HepG2 (cell line): ENCODE data around the gene GRIK3.

Experiments
- ETV5 ChIP-seq: IDR thresholded peaks from 2 replicates; pipeline ENCODE4 v1.6.1; 2018; ENCODE audit warnings: missing biosample characterization, missing genetic modification reagents, inconsistent platforms, borderline replicate concordance
- MAX ChIP-seq: IDR thresholded peaks from 2 replicates; pipeline ENCODE4 v1.6.1; 2012; ENCODE audit warnings: inconsistent platforms
- ZNF225 ChIP-seq: sonication (generic); formaldehyde crosslinking; IDR thresholded peaks from 2 replicates; pipeline ENCODE4 v1.4.0; 2020; ENCODE audit warnings: mild to moderate bottlenecking, missing genetic modification reagents
- ZNF572 ChIP-seq: sonication (generic); formaldehyde crosslinking; IDR thresholded peaks from 2 replicates; pipeline ENCODE4 v1.5.1; 2020; ENCODE audit warnings: mild to moderate bottlenecking, missing genetic modification reagents
- ZNF75D ChIP-seq: sonication (generic); formaldehyde crosslinking; IDR thresholded peaks from 2 replicates; pipeline ENCODE4 v1.8.1; 2023; ENCODE audit warnings: missing genetic modification reagents, mild to moderate bottlenecking, borderline replicate concordance

GRCh38 chr1:36816348-36816747 is 218.0 kb downstream of the GRIK3 start:
- TF ChIP-seq ETV5 (no peak), ZNF225 (no peak), ZNF75D (no peak), ZNF572 (CRISPR knock-in tag) (no peak), MAX (no peak)
